ENCODE data around the gene RGS16. TPM values are rescaled to one million over a fixed set of nuclear protein-coding genes. Genes with fewer than 3 reads are reported as not detected.

Gene RGS16
- total and polyA plus RNA-seq, 2 donors (not counting 3 experiments of a cell fraction or from before 2014, with no cell fraction given): not detected

- intact Hi-C loops (cut with micrococcal nuclease) (no loop called here), dilution Hi-C loops (cut with MboI; ENCODE audit: extremely low pct_ligation_motif_present, low sequenced_read_pairs) (no loop called here)
- POLR2A ChIA-PET: no interaction called here
- Histone ChIP-seq H3K4me1 (ENCODE audit: control insufficient read depth, extremely low read depth, insufficient read depth, low read length) (no peaks in the 10 kb centered on the region), H3K9me1 (replicated peaks; ENCODE audit: control insufficient read depth, extremely low read depth, insufficient read depth, low read length) (no peaks in the 10 kb centered on the region), H2AFZ (ENCODE audit: low read depth, low read length) (no peak overlapping the region), H3K9me3 (replicated peaks; ENCODE audit: control insufficient read depth, insufficient read depth, low read length) (no peaks in the 10 kb centered on the region), H3K27ac (ENCODE audit: insufficient read depth, low read depth, low read length) (no peak overlapping the region), H3K79me2 (ENCODE audit: control insufficient read depth, insufficient read depth, low read length) (no peaks in the 10 kb centered on the region), H3K36me3 (ENCODE audit: control insufficient read depth in 2 of 2, extremely low read depth in 1 of 2, insufficient read depth in 2 of 2, low read length in 2 of 2) (no peaks in the 10 kb centered on the region), H3K4me3 (replicated peaks in 1 of 3; ENCODE audit: insufficient read depth in 1 of 3, low read depth in 1 of 3, low read length in 3 of 3) (no peak overlapping the region), H3K9ac (replicated peaks; ENCODE audit: extremely low read depth, insufficient read depth, low read length) (no peak overlapping the region), H4K20me1 (replicated peaks; ENCODE audit: control insufficient read depth, extremely low read depth, insufficient read depth, low read length) (no peaks in the 10 kb centered on the region), H3K4me2 (ENCODE audit: insufficient read depth, low read length) (no peak overlapping the region), H3K27me3 (ENCODE audit: control insufficient read depth in 2 of 2, insufficient read depth in 2 of 2, low read length in 2 of 2) (peaks cover 1 to 5% of the 10 kb centered on the region in 2 experiments)
- DNase-seq (ENCODE audit: low read depth, low spot score): no peak
- no TSS peak for BruUV-seq (replicated peaks)
- no peak for FAIRE-seq
- TF ChIP-seq FOS (IDR thresholded peaks at IDR 0.05; ENCODE audit: borderline replicate concordance, insufficient read depth, low read length): no peak
- no peak for TF ChIP-seq CTCF (IDR thresholded peaks at IDR 0.05; ENCODE audit: extremely low read depth in 1 of 2, insufficient read depth in 1 of 2, low read depth in 1 of 2, low read length in 2 of 2)
- TF ChIP-seq MYC (IDR thresholded peaks at IDR 0.05; ENCODE audit: low read depth, low read length): no peak
- TF ChIP-seq JUN (IDR thresholded peaks at IDR 0.05; ENCODE audit: borderline replicate concordance, insufficient read depth, insufficient read length, low read depth): no peak
- no peak for TF ChIP-seq MAX (IDR thresholded peaks at IDR 0.05; ENCODE audit: insufficient read depth, insufficient read length)
- no peak for TF ChIP-seq EZH2 (IDR thresholded peaks at IDR 0.05; ENCODE audit: borderline replicate concordance, low read depth, low read length, severe bottlenecking)
- no peak for TF ChIP-seq POLR2AphosphoS5 (IDR thresholded peaks at IDR 0.05; ENCODE audit: insufficient read depth, low read depth, low read length)
- TF ChIP-seq POLR2A (IDR thresholded peaks at IDR 0.05; ENCODE audit: low read depth, low read length): no peak
- TF ChIP-seq GATA2 (IDR thresholded peaks at IDR 0.05; ENCODE audit: insufficient read depth, insufficient read length, low read depth, low read length): no peak
- CTCF ChIA-PET: interaction anchor here (1.6 kb wide), 1 partner anchor 39 kb away, joined by 4 read pairs; no protein-coding TSS in a partner anchor
These were observed 20.4 kb upstream of the RGS16 start for GRCh38 chr1:182624577-182624976.
